ENCODE results near the gene CPPED1.

The CPPED1 gene

GRCh38 chr16:12688951-12689850 is 114.5 kb downstream of the CPPED1 start:
- DNase-seq (ENCODE audit: insufficient read length, low spot score) (no peak), FAIRE-seq (no peak)

GRCh38 chr16:12685806-12686205 is 117.9 kb downstream of the CPPED1 start:
- FAIRE-seq, result no peak
- no peak for DNase-seq (ENCODE audit: insufficient read length, low spot score)

GRCh38 chr16:12682432-12683165 is 121.1 kb downstream of the CPPED1 start:
- DNase-seq (ENCODE audit: insufficient read length, low spot score) (no peak), FAIRE-seq (no peak)

GRCh38 chr16:12681653-12682052 is 122.0 kb downstream of the CPPED1 start:
- FAIRE-seq, result no peak
- no peak for DNase-seq (ENCODE audit: insufficient read length, low spot score)

- FAIRE-seq, result no peak
- no peak for DNase-seq (ENCODE audit: insufficient read length, low spot score)
Observed at GRCh38 chr16:12680531-12680930, 123.2 kb downstream of the CPPED1 start.

GRCh38 chr16:12679660-12680272 is 123.9 kb downstream of the CPPED1 start:
- no peak for FAIRE-seq
- DNase-seq (ENCODE audit: insufficient read length, low spot score), result no peak

GRCh38 chr16:12678983-12679382 is 124.7 kb downstream of the CPPED1 start:
- DNase-seq (ENCODE audit: insufficient read length, low spot score), result no peak
- no peak for FAIRE-seq

- FAIRE-seq (no peak), DNase-seq (ENCODE audit: insufficient read length, low spot score) (no peak)
Observed at GRCh38 chr16:12677502-12677901, 126.2 kb downstream of the CPPED1 start.

GRCh38 chr16:12675852-12676251 is 127.8 kb downstream of the CPPED1 start:
- DNase-seq (ENCODE audit: insufficient read length, low spot score) (peak; percentile 13), FAIRE-seq (no peak)

GRCh38 chr16:12675046-12675445 is 128.6 kb downstream of the CPPED1 start:
- DNase-seq (ENCODE audit: insufficient read length, low spot score) (no peak), FAIRE-seq (no peak)

GRCh38 chr16:12674524-12674923 is 129.2 kb downstream of the CPPED1 start:
- no peak for FAIRE-seq
- no peak for DNase-seq (ENCODE audit: insufficient read length, low spot score)

GRCh38 chr16:12674071-12674470 is 129.6 kb downstream of the CPPED1 start:
- no peak for DNase-seq (ENCODE audit: insufficient read length, low spot score)
- no peak for FAIRE-seq

- no peak for DNase-seq (ENCODE audit: insufficient read length, low spot score)
- FAIRE-seq, result no peak
Observed at GRCh38 chr16:12673466-12673865, 130.2 kb downstream of the CPPED1 start.

GRCh38 chr16:12672986-12673385 is 130.7 kb downstream of the CPPED1 start:
- no peak for FAIRE-seq
- DNase-seq (ENCODE audit: insufficient read length, low spot score), result no peak

GRCh38 chr16:12669908-12670307 is 133.8 kb downstream of the CPPED1 start:
- FAIRE-seq (no peak), DNase-seq (ENCODE audit: insufficient read length, low spot score) (no peak)

GRCh38 chr16:12667909-12668308 is 135.8 kb downstream of the CPPED1 start:
- FAIRE-seq (no peak), DNase-seq (ENCODE audit: insufficient read length, low spot score) (no peak)

- FAIRE-seq (no peak), DNase-seq (ENCODE audit: insufficient read length, low spot score) (no peak)
Observed at GRCh38 chr16:12664164-12664733, 139.4 kb downstream of the CPPED1 start.

- DNase-seq (ENCODE audit: insufficient read length, low spot score) (no peak), FAIRE-seq (no peak)
Observed at GRCh38 chr16:12661656-12662172, 142.0 kb downstream of the CPPED1 start.

GRCh38 chr16:12659871-12660270 is 143.8 kb downstream of the CPPED1 start:
- no peak for FAIRE-seq
- no peak for DNase-seq (ENCODE audit: insufficient read length, low spot score)

GRCh38 chr16:12658506-12658905 is 145.2 kb downstream of the CPPED1 start:
- FAIRE-seq, result no peak
- no peak for DNase-seq (ENCODE audit: insufficient read length, low spot score)

GRCh38 chr16:12655537-12655936 is 148.2 kb downstream of the CPPED1 start:
- no peak for DNase-seq (ENCODE audit: insufficient read length, low spot score)
- no peak for FAIRE-seq

All from HTR-8/SVneo (cell line).